Measurements from ENCODE around the gene DSCAM. TPM values are rescaled to one million over a fixed set of nuclear protein-coding genes. Genes with fewer than 3 reads are reported as not detected.

Gene DSCAM
- total RNA-seq, 1 donor from 2014 or later = not detected

DNA sequence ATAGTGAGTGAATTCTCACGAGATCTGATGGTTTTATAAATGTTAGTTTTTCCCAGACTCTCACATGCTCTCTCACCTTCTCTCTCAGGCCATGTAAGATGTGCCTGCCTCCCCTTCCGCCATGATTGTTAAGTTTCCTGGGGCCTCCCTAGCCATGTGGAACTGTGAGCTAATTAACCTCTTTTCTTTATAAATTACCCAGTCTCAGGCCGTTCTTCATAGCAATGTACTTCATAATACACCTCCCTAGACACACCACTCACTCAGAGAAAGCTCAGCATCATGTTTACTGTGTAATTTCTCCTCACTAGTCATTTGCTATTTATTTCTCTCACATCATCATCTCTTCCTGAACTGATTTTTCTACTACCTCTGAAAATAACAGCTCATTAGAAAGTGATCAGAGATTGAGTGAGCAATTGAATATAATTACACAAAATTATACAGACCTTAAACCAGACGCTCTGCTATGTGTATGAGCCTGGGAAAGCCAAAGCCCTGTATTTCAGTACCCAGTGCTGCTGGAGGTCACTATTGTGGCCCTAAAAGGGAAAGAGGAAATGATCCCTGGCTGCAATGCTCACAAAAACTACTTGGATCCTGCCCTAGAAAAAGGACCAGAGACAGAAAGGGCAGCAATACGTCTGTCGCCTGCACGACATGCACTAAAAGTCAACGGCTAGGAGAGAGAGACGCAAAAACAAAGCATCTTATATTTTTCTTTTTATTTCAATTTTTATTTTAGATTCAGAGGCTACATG is 284.5 kb downstream of the DSCAM start:
- H3K4me1 Mint-ChIP-seq (ENCODE audit: unreplicated experiment) = no peaks in the 10 kb centered on the region
- H3K4me3 Mint-ChIP-seq (ENCODE audit: unreplicated experiment) = no peak overlapping the region
- no peak overlapping the region for H3K27ac Mint-ChIP-seq (ENCODE audit: unreplicated experiment)
- no peak for DNase-seq (ENCODE audit: extremely low spot score, unreplicated experiment)
- H3K9me3 Mint-ChIP-seq (ENCODE audit: unreplicated experiment) = peaks cover 61% of the 10 kb centered on the region
- H3K36me3 Mint-ChIP-seq (ENCODE audit: unreplicated experiment) = no peaks in the 10 kb centered on the region
- TF ChIP-seq, protein P1, sequence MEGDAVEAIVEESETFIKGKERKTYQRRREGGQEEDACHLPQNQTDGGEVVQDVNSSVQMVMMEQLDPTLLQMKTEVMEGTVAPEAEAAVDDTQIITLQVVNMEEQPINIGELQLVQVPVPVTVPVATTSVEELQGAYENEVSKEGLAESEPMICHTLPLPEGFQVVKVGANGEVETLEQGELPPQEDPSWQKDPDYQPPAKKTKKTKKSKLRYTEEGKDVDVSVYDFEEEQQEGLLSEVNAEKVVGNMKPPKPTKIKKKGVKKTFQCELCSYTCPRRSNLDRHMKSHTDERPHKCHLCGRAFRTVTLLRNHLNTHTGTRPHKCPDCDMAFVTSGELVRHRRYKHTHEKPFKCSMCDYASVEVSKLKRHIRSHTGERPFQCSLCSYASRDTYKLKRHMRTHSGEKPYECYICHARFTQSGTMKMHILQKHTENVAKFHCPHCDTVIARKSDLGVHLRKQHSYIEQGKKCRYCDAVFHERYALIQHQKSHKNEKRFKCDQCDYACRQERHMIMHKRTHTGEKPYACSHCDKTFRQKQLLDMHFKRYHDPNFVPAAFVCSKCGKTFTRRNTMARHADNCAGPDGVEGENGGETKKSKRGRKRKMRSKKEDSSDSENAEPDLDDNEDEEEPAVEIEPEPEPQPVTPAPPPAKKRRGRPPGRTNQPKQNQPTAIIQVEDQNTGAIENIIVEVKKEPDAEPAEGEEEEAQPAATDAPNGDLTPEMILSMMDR (IDR thresholded peaks at IDR 0.05) = no peak
- no peaks in the 10 kb centered on the region for H3K27me3 Mint-ChIP-seq (ENCODE audit: unreplicated experiment)

DNA sequence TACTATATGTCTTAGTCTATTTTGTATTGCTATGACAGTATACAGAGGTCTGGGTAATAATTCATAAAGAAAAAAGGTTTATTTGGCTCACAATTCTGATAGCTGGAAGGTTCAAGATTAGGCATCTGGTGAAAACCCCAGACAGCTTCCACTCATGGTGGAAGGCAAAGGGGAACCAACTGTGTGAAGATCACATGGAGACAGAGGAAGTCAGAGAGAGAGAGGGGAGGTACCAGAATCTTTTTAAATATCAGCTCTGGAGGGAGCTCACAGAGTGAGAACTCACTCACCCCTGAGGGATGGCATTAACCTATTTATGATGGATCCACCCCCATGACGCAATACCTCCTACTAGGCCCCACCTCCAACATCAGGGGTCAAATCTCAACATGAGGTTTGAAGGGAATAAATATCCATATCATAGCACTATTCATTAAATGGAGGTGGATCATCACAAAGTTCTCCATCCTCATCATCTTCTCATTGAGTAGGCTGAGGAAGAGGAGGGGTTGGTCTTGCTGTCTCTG is 290.5 kb downstream of the DSCAM start:
- Mint-ChIP-seq H3K4me3 (ENCODE audit: unreplicated experiment) (no peak overlapping the region), H3K4me1 (ENCODE audit: unreplicated experiment) (no peaks in the 10 kb centered on the region), H3K27me3 (ENCODE audit: unreplicated experiment) (no peaks in the 10 kb centered on the region), H3K9me3 (ENCODE audit: unreplicated experiment) (peaks cover 31% of the 10 kb centered on the region), H3K27ac (ENCODE audit: unreplicated experiment) (no peak overlapping the region), H3K36me3 (ENCODE audit: unreplicated experiment) (no peaks in the 10 kb centered on the region)
- TF ChIP-seq, protein P1 (IDR thresholded peaks at IDR 0.05) = no peak
- DNase-seq (ENCODE audit: extremely low spot score, unreplicated experiment) = no peak

DNA sequence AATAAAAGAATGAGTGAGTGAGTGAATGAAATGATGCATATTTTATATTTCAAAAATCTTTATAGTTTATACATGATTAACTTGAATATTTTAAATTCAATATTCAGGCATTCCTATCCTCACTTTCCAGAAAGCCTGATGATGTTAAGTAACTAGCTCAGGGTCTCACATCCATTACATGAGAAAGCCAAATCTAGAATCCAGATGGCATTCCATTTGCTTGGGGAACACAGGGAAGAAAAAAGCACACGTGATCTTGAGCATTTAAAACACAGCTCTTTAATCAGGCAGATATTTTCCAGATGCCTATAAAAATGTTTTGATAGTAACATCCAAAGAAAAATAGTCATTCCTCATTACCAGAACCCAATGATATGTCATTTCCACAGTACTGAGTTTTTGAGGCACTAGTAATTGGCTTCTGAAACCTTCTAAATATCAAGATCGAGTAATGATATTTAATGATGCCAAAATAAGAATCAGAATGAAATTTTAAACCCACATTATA is 291.9 kb downstream of the DSCAM start:
- no peaks in the 10 kb centered on the region for H3K27me3 Mint-ChIP-seq (ENCODE audit: unreplicated experiment)
- TF ChIP-seq, protein P1 (IDR thresholded peaks at IDR 0.05) = no peak
- no peak overlapping the region for H3K27ac Mint-ChIP-seq (ENCODE audit: unreplicated experiment)
- no peak overlapping the region for H3K4me3 Mint-ChIP-seq (ENCODE audit: unreplicated experiment)
- H3K36me3 Mint-ChIP-seq (ENCODE audit: unreplicated experiment) = no peaks in the 10 kb centered on the region
- DNase-seq (ENCODE audit: extremely low spot score, unreplicated experiment) = no peak
- no peaks in the 10 kb centered on the region for H3K4me1 Mint-ChIP-seq (ENCODE audit: unreplicated experiment)
- H3K9me3 Mint-ChIP-seq (ENCODE audit: unreplicated experiment) = peaks cover 24% of the 10 kb centered on the region

DNA sequence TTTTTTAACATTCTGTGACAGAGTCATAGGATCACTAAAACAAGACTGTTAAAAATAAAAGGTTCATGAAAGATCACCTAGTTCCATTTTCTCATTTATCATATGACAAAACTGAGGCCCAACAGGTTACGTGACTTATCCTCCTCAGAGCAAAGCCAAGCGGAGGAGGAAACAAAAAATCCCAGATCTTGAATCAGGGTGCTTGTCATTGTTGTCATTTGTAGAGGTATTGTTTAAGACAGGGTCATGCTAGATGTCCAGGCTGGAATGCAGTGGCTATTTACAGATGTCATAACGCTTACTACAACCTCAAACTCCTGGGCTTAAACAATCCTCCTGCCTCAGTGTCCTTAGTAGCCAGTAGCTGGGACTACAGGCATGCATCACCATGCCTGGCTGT is 293.2 kb downstream of the DSCAM start:
- H3K9me3 Mint-ChIP-seq (ENCODE audit: unreplicated experiment) = peaks cover 26% of the 10 kb centered on the region
- H3K27me3 Mint-ChIP-seq (ENCODE audit: unreplicated experiment) = no peaks in the 10 kb centered on the region
- no peaks in the 10 kb centered on the region for H3K36me3 Mint-ChIP-seq (ENCODE audit: unreplicated experiment)

More for the DNA sequence above, 293.2 kb downstream of the DSCAM start:
- Mint-ChIP-seq H3K4me3 (ENCODE audit: unreplicated experiment) (no peak overlapping the region), H3K4me1 (ENCODE audit: unreplicated experiment) (no peaks in the 10 kb centered on the region), H3K27ac (ENCODE audit: unreplicated experiment) (no peak overlapping the region)
- no peak for DNase-seq (ENCODE audit: extremely low spot score, unreplicated experiment)
- TF ChIP-seq, protein P1 (IDR thresholded peaks at IDR 0.05) = no peak

Data from osteocyte (in vitro differentiated cells).